SW480 (cell line): ENCODE measurements around the gene HDAC6.
A peak's percentile ranks its signal among the peaks of the same experiment; 100 is the strongest.
"Not testable (repeated sequence)": the region's sequence is repeated elsewhere in the genome, so short reads cannot be mapped to it uniquely, and the experiment has no call there.

Source experiments
- DNase-seq: peaks from one replicate; pipeline ENCODE4 v3.0.0-alpha.2; 2016; ENCODE audit warnings: low spot score

HDAC6 gene

DNA sequence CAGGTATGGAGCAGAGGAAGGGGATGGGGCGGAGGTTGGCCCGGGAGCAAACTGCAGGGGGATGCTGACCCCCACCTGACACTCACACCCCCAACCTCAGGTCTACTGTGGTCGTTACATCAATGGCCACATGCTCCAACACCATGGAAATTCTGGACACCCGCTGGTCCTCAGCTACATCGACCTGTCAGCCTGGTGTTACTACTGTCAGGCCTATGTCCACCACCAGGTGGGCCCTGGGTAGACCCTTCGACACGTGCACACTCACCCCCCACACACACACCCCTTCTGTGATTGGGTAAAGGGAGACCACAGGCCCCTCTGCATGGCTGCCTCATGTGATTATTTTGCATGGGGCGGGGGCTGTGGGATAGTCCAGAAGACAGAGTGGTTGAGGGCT lies 22.2 kb downstream of the HDAC6 start:
- DNase-seq = no peak

DNA sequence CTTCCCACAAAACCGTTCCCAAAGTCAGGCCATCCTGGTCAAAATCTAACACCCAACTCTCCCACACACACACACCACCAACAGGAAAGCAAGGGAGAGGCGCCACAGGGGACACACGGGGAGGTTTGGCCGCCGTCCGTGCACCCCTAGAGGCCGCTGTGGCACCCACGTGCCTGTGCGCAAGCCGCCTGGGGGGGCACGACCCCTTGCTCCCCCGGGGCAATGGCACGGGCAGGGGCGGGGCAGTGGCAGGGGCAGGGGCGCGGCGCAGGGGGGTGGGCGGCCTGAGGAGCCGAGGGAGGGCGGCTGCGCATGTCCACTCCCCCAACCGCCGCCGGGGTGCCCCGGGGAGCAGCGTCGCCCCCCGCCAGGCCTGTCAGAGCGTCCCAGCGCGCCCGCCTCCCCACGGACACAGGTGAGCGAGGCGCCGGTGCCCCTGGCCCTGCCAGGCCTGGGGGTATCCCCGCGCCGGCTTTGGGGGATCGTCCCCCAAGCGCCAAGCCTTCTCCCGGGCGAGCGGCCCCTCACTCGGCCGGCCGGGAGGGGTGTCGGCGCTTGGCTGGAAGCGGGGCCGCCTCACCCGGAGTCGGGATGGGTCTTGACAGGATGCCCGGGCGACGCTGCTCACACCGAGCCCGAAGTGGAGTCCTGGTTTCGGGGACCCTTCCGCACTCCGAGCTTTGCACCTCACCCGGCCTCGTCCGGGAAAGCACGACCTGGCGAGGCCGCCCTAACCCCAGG lies 24.4 kb downstream of the HDAC6 start, which contains the start of gene ERAS:
TSS of gene ERAS (plus strand) at position 379 of the 741 bp plus-strand sequence. CDS start 2,611 bp downstream, outside the sequence.
- no peak for DNase-seq

DNA sequence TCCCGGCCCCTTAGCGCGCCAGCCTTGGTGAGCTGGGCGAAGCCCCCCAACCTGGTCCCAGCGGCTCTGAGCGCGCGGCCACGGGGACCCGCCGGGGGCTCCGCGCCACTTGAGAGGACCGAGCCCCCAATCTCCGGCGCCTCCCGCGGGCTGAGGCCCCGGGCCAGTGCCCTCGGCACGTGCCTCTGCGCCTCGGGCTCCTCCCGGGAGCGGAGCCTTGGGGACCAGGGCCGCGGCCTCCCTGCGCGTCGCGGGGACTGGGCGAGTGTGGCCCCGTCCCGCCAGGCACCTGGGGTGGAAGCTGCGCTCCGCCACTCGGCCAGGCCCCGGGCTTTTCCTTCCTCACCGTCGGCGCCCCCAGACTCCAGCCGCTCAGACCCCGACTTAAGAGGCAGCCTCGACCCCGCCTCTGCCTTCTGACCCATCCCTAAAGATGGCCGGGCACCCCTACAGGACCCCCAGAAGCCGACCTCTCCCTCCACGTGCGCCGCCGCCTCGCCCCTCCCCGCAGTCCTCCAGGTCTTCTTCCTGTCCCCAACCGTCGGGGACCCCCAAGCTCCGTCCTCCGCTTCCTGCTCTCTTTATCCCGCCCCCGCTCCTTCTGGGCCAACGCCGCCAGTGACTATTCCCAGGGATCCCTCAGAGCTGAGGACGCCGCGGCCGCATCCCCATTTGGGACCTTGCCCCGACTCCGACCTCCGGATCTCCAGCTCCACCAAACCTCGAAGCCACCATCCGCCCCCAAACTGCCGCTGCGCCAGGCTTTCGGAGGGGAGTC lies 25.2 kb downstream of the HDAC6 start:
- no peak for DNase-seq

DNA sequence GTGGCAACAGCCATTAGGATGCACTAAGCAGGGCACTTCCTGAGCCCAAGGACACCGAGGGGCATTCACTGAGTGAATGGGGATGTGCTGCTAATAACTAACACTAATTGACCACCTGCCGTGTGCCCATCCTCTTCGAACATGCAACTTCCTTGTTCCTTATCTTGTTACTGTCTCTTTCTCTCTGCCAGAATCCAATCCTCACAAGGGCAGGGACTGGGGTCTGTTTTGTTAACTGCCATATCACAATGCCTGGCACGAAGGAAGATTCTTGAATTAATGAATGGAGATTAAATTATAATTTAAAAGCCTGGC lies 25.7 kb downstream of the HDAC6 start:
- DNase-seq = no peak

DNA sequence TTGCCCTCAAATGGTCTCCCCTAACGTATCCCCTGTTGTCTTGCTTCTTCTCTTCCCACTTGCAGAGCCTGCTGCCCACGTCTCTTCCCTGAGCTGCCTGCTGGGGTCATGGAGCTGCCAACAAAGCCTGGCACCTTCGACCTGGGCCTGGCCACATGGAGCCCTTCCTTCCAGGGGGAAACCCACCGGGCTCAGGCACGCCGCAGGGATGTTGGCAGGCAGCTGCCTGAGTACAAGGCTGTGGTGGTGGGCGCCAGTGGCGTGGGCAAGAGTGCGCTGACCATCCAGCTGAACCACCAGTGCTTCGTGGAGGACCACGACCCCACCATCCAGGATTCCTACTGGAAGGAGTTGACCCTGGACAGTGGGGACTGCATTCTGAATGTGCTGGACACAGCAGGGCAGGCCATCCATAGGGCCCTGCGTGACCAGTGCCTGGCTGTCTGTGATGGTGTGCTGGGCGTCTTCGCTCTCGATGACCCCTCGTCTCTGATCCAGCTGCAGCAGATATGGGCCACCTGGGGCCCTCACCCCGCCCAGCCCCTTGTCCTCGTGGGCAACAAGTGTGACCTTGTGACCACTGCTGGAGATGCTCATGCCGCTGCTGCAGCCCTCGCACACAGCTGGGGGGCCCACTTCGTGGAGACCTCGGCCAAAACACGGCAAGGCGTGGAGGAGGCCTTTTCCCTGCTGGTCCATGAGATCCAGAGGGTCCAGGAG lies 27.3 kb downstream of the HDAC6 start:
- DNase-seq = no peak

DNA sequence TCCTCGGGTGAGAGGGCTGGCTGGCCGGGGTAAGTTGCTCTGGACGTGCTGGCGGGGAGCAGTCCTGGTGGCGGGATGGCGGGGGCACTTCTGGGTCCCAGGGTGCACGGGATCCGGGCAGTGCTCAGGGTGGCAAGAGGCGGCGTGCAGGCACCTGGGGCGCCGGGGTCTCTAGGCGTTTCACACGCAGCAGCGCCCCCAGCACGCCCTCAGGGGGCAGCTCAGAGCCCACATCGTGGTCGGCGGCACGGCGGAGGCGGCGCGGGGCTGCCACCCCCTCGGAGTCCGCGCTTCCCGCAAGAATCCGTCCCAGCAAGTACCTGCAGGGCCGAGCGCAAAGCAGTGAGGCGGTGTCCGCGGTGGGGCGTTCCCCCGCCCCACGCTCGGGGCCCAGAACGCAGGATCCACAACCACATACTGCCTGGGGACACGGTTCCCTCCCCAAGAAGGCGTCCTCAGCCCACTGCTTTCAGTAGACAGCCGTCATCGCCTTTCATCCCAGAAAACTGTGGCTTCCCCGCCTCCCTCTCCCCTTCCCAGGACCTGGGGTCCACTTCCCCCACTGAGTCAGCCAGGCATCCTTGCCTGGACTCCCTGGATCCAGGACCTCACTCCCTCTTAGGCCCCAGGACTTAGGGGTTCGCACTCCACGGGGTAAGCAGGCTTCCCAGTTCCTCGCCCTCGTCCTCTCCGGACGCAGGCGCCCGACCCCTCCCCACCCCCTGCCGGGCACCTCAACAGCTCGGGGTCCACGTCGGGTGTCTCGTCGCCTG lies 29.5 kb downstream of the HDAC6 start:
- no peak for DNase-seq

- no peak for DNase-seq
These were observed 30.0 kb downstream of the HDAC6 start for GRCh38 chrX:48831909-48832291.

DNA sequence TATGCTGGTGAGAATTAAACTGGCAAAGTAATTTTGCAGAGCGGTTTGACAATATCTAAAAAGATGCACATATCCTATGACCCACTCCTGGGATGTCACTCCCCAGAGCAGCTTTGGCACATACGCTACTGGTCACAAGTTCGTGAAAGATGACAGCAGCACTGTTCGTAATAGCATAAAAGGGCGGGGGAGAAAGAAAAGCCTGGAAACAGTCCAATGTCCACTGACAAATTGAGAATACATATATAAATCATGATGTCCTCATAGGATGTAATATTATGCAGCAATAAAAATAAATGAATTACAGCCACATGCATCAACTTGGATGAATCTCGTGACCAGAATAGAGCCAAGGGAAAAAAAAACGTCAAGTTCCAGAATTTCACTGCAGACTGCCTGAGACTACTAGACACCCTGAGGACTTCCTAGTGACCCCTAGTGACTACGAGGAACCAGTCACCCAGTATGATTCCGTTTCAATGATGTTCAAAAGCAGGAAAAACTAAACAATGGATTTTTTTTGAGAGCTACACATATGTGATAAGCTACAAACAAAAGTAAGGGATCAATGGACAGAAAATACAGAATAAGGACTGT lies 31.8 kb downstream of the HDAC6 start:
- peak; percentile 23 for DNase-seq

GRCh38 chrX:48834383-48834709 lies 32.5 kb downstream of the HDAC6 start:
- peak; percentile 11 for DNase-seq

- peak; percentile 65 for DNase-seq
These were observed 33.9 kb downstream of the HDAC6 start, which contains the start of gene PCSK1N for GRCh38 chrX:48835524-48836329. PCSK1N (minus strand) TSS chrX:48835610; CDS start chrX:48835532, 78 bp downstream.

GRCh38 chrX:48839686-48840085 lies 37.8 kb downstream of the HDAC6 start:
- no peak for DNase-seq

DNA sequence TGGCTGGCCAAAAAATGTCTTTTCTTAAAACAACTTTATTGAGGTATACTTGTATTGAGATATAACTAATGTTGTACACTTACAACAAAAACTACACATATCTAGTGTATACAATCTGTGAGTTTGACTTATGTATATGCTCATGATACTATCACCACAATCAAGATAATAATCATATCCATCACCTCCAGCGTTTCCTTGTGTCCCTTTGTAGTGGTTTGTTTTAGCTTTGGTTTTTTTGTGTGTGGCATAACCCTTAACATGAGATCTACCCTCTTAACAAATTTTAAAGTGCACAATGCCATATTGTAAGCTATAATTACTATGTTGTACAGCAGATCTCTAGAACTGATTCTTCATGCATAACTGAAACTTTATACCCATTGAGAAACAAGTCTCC lies 47.0 kb downstream of the HDAC6 start:
- no peak for DNase-seq

DNA sequence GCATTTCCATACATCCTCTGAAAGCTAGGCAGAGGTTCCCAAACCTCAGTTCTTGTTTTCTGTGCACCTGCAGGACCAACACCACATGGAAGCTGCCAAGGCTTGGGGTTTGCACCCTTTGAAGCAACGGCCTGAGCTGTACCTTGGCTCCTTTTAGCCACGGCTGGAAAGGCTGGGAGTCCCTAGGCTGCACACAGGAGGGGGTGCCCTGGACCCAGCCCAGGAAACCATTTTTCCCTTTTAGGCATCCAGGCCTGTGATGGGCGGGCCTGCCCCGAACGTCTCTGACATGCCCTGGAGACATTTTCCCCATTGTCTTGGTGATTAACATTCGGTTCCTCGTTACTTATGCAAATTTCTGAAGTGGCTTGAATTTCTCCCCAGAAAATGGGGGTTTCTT lies 51.0 kb downstream of the HDAC6 start:
- no peak for DNase-seq

DNA sequence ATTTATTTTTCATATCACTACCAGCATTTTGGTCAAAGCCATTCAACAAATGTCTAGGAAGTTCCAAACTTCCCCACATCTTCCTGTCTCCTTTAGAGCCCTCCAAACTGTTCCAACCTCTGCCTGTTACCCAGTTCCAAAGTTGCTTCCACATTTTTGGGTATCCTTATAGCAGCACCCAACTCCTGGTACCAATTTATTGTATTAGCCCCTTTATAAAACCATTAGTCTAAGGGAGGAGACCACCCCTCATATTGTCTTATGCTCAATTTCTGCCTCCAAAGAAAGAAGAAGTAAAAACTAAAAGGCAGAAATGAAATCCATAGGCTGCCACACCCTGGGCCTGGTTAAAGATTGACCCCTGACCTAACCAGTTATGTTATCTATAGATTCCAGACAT lies 51.6 kb downstream of the HDAC6 start:
- DNase-seq = not testable (repeated sequence)

- DNase-seq = not testable (repeated sequence)
These were observed 52.4 kb downstream of the HDAC6 start for GRCh38 chrX:48854121-48854804.

DNA sequence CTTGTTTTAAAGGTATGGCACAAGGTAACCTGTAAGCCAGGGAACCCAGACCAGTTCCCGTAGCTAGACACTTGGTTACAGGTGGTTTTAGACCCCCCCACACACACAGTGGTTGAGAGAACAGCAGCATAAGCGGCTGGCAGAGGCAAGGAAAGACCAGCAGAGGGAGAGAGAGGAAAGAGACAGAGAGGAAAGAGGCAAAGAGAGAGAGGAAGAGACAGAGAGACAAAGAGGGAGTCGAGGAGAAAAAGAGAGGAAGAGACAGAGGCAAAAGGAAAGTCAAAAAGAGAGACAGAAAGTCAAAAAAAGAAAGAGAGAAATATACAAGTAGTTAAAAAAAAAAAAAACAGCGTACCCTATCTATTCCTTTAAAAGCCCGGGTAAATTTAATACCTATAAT lies 53.0 kb downstream of the HDAC6 start:
- DNase-seq = peak; percentile 33

GRCh38 chrX:48864210-48864609 lies 62.3 kb downstream of the HDAC6 start:
- DNase-seq = peak; percentile 75

DNA sequence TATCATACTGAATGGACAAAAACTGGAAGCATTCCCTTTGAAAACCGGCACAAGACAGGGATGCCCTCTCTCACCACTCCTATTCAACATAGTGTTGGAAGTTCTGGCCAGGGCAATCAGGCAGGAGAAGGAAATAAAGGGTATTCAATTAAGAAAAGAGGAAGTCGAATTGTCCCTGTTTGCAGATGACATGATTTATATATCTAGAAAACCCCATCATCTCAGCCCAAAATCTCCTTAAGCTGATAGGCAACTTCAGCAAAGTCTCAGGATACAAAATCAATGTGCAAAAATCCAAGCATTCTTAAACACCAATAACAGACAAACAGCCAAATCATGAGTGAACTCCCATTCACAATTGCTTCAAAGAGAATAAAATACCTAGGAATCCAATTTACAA lies 70.2 kb downstream of the HDAC6 start:
- DNase-seq = not testable (repeated sequence)
